GM18520 (cell line): Measurements from ENCODE around the gene CNTD1.

Experiments used
- ATAC-seq: cut with Tn5 transposase; IDR thresholded peaks from one replicate; pipeline ENCODE4 v1.9.1; 2021; ENCODE audit not compliant: unreplicated experiment

CNTD1 gene

DNA sequence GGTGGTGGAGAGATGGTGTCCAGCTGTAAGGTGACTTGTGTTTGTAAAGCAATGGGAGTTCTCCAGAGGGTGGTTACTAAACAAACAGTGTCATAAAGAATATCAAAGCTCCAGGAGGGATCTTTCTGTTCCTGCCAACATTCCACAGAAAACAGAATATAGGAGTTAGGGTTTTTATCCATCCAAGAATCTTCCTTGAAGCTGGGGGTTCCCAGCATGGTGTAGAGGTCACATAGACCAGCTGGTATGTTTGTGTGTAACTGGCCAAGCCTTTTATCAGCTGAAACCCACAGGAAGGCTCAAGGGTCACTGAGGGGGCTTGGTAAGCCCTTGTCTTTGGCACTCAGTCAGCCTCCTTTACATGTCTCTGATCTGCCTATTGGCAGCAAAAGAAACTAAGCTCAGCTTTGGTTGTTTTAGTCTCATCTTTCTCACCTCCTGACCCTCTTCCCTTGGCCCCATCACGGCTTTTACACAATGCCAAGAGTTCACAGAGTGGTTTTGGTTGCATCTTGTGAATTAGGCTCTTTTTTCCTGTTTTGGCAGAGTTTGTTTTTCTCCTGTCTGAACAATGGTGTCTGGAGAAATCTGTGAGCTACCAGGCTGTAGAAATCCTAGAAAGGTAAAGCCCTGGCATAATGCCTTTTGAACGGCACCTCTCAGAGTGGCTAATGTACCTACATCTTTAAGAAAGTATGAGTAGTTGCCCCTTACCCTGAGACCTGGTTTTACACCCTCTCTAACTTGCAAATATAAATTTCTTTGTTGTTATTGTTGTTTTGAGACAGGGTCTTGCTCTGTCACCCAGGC lies 4.6 kb downstream of the CNTD1 start:
- ATAC-seq: no peak

- ATAC-seq: no peak
These were observed 6.3 kb downstream of the CNTD1 start for GRCh38 chr17:42804918-42805367.

DNA sequence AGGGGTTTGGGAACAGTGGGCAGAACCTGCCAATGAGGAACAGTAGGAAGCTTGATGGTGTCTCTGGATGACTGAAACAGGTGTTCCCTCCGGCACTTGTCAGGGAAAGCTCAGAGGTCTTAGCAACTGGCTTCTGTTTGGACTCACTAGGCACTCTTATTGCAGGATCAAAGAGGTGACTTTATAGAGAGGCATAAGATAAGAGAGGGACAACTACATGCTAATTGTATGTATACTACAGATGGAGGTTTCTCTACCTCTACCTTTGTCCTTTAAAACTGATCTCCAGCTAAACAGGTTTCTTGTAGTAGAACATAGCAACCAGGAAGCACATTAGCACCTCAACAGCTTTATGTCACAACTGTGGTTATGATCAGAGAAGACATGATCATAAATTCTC lies 7.6 kb downstream of the CNTD1 start:
- ATAC-seq: no peak

DNA sequence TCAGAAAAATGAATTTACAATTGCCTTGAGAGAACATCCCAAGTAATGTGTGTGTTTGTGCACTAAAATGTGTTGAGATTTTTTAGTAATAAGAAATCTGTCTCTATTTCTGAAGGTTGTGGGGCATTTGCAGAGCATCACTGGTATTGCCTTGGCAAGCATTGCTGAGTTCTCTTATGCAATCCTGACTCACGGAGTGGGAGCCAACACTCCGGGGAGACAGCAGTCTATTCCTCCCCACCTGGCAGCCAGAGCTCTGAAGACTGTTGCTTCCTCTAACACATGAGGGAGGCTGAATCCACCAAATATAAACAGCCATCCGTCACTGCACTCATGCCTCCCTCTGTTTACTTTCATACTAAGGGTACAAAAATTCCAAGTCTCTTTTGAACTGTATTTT lies 10.6 kb downstream of the CNTD1 start:
- no peak for ATAC-seq

DNA sequence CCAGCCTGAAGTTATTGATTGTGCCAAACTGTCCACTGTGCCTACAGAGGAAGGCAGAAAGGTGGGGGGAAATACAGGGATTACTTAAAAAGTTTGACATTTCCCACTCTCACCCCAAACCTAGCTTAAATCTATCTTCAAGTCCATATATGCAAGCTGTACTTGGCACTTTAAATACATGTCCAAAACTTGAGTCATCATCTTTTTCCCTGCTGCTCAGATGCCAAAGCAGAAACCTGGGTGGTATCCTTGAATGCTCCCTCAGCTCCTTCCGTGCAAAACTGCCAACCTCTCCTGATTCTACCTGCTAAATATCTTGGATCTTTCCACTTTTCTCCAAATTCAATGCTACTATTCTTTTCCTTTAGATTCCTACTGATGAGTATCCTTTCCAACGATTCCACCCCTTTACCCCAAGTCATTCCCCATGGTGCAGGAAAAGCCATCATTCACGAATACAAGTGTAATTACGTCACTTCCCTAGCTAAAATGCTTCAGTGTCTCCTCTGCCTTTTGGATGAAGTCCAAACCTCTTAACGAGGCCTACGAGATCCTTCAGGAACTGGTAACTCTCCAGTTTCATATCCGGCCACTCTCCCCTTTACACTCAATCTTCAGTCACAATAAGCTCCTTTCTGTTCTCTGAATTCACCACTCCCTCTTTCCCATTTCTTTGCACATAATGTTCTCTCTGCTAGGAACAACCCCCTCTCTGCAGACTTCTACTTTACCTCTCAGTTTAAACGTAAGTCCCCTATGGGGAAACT lies 16.2 kb downstream of the CNTD1 start:
- ATAC-seq: no peak

DNA sequence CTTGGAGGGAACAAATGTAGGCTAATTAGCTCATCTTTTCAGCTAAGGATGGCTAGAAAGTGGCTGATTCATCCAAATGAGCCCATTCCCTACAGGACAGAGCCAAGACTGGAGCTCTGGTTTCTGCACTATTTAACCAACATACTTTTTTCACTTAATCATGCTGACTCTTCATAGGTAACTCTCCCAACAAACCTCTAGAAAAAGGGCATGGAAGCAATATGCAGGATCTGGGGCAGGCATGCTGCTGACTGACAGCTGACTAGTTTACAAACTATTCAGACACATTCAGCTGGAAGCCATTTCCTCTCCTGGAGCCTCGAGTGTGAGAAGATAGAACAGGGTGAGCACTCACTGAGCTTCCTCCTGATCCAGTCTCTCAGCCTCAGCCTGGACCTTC lies 19.2 kb downstream of the CNTD1 start:
- no peak for ATAC-seq

DNA sequence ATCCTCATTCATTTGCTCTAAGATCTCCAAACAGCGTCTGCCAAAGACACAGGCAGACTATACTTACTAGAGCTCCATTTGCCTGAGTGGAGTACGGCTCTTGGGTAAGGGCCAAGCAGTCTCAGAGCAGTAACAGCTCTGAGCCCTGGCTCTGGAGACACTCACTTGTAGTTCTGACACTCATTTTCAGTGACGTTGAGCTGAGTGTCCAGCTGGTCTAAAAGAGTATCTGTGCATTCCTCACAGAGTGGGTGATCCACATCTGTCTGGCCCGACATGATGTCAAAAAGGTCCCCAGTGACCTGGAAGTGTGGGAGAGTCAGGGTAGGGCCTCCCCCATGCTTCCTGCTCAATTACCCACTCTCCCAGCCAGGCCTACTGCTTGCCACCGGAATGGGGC lies 19.7 kb downstream of the CNTD1 start:
- no peak for ATAC-seq

- no peak for ATAC-seq
These were observed 21.4 kb downstream of the CNTD1 start for GRCh38 chr17:42819939-42820535.

- ATAC-seq: no peak
These were observed 22.5 kb downstream of the CNTD1 start for GRCh38 chr17:42821176-42821575.

DNA sequence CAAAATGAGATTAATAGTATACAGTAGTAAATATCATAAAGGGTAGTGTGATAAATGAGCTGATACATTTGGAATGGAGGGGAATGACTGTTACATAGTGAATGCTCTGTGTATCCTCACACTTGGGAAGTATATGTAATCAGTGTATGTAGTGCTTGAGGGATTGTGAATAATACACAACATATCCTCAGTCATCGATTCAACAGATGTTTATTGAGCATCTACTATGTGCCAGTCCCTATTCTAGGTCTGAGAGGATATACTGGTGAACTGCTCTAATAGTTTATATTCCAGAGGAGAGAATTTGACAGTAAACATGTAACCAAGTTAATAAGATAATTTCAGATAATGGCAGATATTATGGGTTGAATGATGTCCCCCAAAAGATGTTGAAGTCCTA lies 28.8 kb downstream of the CNTD1 start:
- ATAC-seq: no peak

DNA sequence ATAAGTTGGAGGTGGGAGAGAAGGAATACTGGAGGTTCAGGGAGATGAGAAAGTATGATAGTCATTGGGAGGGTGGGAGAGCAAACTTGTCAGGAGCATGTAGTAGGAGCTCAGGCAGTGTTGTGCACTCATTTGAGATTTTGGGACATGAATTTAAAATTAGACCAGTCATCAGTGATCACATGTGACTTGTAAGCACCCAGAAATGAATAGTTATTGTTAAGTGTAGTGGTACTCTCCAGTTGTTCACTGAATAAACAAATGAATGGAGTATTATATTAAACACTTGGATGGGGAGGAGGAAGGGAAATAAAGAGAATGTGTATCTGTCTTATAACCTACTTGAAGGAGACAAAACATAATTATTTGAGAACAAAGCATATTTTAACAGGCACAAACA lies 32.3 kb downstream of the CNTD1 start:
- ATAC-seq: no peak

- no peak for ATAC-seq
These were observed 33.7 kb downstream of the CNTD1 start for GRCh38 chr17:42832213-42832933.

GRCh38 chr17:42832934-42833766 lies 34.5 kb downstream of the CNTD1 start, which contains the start of gene PSME3:
Gene PSME3 (plus strand): TSS chr17:42833397. CDS start chr17:42833632, 235 bp downstream.
- ATAC-seq: peak; percentile 87

DNA sequence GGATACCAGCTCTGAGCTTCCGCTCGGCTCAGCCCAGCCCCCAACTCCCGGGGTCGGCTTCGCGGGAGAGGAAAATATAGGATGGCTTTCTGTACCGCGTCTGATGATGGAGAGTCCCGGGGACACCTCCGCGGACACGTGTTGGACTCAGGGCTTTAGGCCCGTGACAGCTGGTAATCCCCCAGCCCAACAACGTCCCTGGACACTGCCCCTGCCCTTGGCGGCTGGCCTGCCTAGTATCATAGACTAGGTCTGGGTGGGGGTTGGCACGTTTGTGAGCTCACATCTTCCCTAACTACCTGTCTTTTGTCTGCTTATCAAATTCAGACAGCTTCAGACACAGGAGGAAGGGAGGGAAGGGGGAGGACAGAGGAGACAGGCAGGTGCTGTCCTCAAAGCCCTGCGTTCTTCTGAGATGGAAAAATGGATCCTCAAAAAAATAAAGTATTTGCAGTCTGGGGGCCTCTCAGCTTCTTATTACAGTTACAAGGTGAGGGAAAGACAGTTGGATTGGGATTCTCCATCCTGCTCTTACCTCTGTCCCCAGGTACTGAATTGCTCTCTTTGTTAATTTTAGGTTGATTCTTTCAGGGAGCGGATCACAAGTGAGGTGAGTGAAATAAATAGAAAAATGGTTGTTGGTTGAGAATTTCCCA lies 35.2 kb downstream of the CNTD1 start:
- ATAC-seq: no peak

DNA sequence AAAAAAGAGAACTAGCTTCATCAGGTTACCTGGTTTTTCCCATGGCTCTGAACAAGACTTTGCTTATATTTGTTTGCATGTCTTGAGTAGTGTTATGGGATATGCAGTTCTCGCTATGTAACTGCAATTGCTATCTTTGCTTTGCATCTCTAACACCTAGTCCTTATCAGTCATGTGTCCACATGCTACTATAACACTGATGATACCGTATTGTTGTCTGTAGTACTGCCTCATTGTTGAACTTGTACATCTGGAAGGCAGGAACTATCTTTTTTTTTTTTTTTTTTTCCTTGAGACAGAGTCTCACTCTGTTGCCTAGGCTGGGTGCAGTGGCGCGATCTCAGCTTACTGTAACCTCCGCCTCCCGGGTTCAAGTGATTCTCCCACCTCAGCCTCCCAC lies 37.1 kb downstream of the CNTD1 start:
- no peak for ATAC-seq

- no peak for ATAC-seq
These were observed 43.5 kb downstream of the CNTD1 start for GRCh38 chr17:42841975-42842685.

GRCh38 chr17:42843358-42843934 lies 44.8 kb downstream of the CNTD1 start:
- ATAC-seq: no peak

- ATAC-seq: no peak
These were observed 45.6 kb downstream of the CNTD1 start, which contains the start of gene AOC2 for GRCh38 chr17:42844271-42844670. Gene AOC2 (plus strand): TSS chr17:42844580. CDS start chr17:42844627, 47 bp downstream.
